ENCODE data around the gene C2orf92.

The C2orf92 gene

GRCh38 chr2:97727296-97727695, 57.8 kb downstream of the C2orf92 start:
- no peak for DNase-seq (ENCODE audit: low read depth in 2 of 2, low spot score in 1 of 2)

DNA sequence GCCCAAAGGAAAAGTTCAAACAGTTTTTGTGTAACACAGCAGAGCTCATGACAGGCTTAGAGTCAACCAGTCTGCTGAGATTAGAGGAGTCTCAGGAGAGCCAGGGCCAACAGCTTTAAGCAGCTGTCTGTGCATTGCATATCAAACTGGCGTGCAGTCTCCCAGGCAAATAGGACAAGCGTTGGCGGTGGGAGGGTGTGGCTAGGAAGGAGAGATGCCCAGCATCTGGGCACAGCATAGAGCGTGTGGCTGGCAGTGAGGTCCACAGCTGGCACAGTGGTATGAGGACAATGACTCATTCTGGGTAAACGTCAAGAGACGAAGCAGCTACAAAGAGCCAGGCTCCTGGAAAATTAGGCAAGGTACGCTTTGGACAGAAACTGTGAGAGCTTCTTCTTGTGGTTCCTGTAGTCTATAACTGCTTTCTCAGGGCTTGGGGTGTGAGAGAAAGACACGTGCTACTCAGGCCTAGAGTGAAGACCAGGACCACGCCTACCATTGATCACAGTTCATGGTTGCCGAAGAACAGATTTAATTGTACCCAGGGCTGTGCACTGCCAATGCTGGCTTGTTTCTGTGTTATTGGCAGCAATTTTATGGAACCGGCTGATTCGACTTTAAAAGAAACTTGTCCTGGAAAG, 58.7 kb downstream of the C2orf92 start:
- no peak for DNase-seq (ENCODE audit: low read depth in 2 of 2, low spot score in 1 of 2)

DNA sequence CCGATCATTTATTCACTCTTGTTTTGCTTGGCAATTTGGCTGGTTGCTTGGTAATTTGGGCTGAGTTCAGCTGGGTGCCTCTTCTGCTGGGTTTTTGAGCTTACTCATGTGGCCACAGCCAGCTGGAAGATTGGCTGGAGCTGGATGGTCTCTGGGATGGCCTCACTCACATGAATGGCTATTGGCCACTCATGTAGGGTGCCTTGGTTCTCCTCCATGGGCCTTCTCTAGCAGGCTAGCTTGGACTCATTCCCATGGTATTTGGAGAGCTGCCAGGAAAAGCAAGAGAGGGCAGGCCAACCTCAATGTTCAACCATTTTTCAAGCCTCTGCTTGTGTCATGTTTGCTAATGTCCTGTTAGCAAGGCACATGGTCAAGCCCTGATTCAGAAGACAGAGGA, 60.7 kb downstream of the C2orf92 start:
- no peak for DNase-seq (ENCODE audit: low read depth in 2 of 2, low spot score in 1 of 2)

DNA sequence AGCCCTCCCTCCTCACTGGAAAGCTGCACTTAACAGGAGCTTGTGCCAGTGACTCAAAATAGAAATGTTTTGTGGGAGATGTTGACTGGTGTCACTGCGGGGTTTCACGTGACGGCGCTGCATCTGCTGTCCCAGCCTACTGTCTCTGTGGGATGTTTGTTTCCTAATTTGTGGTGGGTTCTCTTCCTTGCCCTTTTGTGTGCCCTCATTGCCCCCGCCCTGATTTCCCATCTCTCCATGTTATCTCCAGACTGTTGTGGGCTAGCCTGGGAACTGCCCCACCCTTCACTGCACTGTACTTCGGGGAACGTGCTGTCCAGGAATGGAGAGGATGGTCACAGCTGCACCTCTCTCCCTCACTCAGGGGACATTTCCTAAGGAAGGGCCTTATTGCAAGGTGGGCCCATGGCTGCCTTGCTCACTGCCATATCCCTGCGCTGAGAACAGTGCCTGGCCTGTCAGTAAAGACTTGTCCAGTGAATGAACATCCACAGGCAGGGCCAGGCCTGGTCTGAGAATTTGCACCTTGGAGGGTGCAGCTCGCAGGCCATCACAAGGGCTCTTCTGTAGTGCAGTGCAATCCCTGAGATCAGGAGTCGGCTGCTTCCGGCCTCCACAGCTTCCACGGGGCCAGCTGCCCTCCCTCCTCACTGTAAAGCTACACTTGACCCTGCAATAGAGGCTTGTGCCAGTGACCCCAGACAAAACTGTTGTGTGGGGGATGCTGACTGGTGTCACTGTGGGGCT, 61.9 kb downstream of the C2orf92 start:
- DNase-seq (ENCODE audit: low read depth in 2 of 2, low spot score in 1 of 2): no peak

DNA sequence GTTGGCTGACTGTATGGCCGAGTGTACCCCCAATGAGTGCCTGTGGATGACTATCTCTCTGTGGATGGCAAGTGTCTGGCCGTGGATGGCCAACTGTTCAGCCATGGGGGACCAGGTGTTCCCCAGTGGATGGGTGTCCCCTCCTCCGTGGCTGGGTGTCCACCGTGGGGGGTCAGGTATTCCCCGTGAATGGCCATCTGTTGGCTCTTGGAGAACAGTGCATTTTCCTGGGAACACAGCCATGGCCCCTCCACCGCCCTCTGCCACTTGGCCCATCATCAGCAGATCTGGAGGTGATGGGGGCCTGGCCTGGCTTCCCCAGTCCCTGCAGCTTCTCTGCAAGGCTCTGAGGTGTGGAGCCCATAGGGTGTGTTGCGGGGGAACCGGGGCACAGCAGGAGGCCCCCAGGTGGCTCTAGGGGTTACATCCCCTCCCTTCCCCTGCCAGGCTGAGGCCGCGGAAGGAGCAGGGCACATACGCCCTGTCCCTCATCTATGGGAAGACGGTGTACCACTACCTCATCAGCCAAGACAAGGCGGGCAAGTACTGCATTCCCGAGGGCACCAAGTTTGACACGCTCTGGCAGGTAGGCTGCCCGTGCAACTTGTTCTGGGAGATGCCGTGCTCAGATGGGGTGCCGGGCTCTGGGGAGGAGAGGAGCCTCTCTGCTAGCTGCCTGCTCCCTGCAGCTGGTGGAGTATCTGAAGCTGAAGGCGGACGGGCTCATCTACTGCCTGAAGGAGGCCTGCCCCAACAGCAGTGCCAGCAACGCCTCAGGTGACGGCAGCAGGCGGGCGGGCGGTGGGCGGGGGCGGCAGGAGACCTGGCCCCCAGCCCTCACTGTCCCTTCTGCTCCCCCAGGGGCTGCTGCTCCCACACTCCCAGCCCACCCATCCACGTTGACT, 63.2 kb downstream of the C2orf92 start:
- no peak for DNase-seq (ENCODE audit: low read depth in 2 of 2, low spot score in 1 of 2)

DNA sequence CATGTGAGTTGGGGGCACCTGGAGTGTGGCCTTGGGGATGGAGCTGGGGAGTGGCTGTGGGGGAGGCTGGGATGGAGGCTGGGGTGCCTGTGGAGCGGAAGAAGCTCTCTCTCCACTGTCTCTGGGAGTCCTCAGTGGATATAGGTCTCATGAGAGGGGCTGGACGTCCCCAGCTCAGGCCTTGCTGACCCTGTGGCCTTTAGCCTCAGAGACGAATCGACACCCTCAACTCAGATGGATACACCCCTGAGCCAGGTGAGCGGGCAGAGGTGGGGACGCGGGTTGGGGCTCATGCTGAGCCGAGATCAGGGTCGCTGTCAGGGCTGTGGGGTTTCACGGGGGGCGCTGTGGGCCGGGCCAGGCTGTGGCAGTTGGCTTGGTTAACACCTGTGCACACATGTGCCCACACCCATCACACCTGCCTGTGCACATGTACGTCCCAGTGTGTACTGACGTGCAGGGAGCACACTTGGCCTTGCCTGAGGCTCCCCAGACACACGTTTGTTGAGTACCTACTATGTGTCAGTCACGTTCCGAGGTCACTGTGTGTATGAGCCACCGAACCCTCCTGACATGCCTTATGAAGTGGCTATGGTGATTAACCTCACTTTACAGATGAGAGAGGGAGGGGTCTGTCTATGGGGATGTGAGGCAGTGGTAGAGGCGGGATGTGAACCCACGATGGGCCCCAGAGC, 64.0 kb downstream of the C2orf92 start:
- no peak for DNase-seq (ENCODE audit: low read depth in 2 of 2, low spot score in 1 of 2)

GRCh38 chr2:97734061-97735051, 64.8 kb downstream of the C2orf92 start:
- no peak for DNase-seq (ENCODE audit: low read depth in 2 of 2, low spot score in 1 of 2)

DNA sequence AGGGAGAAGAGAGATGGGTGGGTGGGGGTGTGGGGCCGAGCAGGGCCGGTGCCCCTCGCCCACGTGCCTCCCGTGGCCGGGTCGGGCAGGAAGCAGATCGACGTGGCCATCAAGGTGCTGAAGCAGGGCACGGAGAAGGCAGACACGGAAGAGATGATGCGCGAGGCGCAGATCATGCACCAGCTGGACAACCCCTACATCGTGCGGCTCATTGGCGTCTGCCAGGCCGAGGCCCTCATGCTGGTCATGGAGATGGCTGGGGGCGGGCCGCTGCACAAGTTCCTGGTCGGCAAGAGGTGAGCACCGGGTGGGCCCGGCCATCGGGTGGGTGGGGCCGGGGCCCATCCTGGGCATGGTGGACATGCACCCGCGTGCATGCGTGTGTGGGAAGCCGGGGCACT, 65.6 kb downstream of the C2orf92 start:
- no peak for DNase-seq (ENCODE audit: low read depth in 2 of 2, low spot score in 1 of 2)

DNA sequence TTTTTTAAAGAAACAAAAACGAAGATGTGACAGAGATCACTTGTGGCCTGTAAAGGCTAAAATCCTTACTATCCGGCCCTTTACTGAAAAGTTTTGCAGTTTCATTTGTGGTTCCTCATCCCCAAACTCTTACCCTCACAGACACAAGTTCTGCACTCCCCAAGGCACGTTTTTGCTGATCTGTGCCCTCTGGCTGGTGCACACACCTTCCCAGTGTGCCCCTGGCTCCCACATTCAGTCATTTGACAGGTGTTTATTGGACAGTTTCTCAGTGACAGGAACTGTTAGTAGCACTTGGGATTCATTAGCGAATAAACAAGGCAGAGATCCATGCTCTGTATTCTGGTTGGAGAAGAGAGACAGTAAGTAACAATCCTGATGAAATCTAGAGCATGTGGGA, 66.7 kb downstream of the C2orf92 start:
- DNase-seq (ENCODE audit: low read depth in 2 of 2, low spot score in 1 of 2): no peak

- DNase-seq (ENCODE audit: low read depth in 2 of 2, low spot score in 1 of 2): no peak
These were observed 67.3 kb downstream of the C2orf92 start for GRCh38 chr2:97736608-97737330.

DNA sequence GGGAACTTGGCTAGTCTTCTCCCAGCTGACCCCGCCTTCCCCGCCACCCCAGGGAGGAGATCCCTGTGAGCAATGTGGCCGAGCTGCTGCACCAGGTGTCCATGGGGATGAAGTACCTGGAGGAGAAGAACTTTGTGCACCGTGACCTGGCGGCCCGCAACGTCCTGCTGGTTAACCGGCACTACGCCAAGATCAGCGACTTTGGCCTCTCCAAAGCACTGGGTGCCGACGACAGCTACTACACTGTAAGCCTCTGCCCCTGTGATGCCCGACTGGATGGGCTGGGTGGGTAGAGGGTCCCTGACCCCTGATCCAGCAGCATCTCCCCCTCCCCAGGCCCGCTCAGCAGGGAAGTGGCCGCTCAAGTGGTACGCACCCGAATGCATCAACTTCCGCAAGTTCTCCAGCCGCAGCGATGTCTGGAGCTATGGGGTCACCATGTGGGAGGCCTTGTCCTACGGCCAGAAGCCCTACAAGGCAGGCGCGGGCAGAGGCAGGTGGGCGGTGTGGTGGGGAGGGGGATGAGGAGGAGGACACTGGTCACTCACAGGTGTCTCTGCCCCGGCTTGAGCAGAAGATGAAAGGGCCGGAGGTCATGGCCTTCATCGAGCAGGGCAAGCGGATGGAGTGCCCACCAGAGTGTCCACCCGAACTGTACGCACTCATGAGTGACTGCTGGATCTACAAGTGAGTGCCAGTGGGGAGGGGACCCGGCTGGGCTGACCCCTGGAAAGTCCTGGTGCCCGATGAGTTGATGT, 68.1 kb downstream of the C2orf92 start:
- DNase-seq (ENCODE audit: low read depth in 2 of 2, low spot score in 1 of 2): no peak

DNA sequence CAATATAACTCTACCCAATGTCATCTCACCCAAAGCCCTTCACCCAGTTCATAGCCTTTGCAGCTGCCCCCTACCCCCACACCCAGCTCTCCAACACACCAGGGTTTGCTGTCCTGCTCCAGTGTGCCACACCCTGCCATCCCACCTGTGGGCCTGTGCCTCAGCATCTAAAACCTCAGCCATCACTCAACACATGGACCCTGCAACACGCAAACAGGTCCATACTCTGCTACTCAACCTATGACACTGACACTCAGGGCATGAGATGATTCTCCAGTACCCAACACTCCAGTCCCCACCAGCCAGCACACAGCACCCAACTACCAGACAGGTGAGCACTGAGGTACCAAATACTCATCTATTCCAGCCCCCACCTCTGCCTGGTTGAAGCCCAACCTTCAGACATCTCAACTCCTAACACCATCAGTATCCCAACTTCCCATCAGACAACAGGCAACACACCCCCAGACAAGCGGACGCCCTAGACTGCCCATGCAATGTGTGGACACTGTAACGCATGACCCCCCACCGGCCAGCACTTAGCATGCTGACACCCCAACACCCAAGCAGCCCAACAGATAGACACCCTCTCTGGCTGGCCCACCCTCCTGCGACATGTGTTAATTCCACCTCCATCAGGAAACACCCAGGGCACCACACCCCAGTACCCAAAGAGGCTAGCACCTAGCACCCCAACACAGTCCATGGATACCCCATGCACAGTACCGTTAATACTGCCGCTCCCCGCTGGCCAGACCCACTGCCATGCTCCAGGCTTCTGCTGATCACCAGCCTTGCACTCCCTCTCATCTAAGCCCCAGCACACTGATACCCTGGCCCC, 68.9 kb downstream of the C2orf92 start:
- DNase-seq (ENCODE audit: low read depth in 2 of 2, low spot score in 1 of 2): no peak

- DNase-seq (ENCODE audit: low read depth in 2 of 2, low spot score in 1 of 2): no peak
These were observed 69.7 kb downstream of the C2orf92 start for GRCh38 chr2:97739020-97739892.

- no peak for DNase-seq (ENCODE audit: low read depth in 2 of 2, low spot score in 1 of 2)
These were observed 70.4 kb downstream of the C2orf92 start for GRCh38 chr2:97739893-97740245.

DNA sequence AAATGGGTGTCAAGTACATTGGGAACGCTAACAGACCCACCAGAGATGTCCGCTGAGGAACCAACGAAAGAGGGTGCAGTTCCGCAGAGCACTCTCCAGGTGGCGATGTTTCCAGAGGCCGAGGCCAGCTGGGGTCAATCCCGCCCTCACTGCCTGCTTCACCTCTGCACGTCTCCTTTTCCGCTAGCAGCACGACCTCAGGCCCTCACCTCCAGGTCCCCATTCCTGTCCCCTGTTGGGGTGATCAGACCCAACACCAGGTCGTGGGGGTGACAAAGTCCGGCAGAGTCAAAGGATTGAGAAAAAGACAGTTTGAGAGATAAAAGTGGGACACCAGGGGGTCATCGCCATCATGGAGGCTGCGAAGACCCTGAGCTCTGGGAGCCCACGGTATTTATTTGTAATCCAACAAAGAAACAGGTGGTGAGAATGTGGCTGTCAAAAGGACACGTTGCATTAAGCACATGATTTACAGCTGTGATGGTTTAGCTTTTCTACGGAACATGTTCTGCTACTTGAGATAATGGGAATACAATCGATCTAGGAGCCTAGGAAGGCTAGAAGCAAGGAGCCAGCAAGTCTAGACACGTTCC, 71.2 kb downstream of the C2orf92 start:
- no peak for DNase-seq (ENCODE audit: low read depth in 2 of 2, low spot score in 1 of 2)

DNA sequence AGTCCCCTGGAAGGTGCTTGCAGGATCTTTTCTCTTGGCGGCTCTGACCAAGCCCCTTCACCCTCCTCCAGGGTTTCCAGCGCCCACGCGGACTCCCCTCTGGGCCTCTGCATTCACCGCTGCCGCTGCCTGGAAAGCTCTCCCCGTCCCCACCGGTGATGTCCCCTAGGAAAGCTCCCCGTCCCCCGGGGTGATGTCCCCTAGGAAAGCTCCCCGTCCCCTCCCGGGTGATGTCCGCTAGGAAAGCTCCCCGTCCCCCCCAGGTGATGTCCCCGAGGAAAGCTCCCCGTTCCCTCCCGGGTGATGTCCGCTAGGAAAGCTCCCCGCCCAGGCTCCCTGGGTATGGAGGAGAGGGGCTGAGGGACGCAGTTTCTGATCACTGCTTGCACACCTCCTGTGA, 71.7 kb downstream of the C2orf92 start:
- DNase-seq (ENCODE audit: low read depth in 2 of 2, low spot score in 1 of 2): no peak

GRCh38 chr2:97741686-97742085, 72.2 kb downstream of the C2orf92 start:
- DNase-seq (ENCODE audit: low read depth in 2 of 2, low spot score in 1 of 2): no peak

All from stimulated activated CD8-positive, alpha-beta memory T cell treated with anti-CD3 and anti-CD28 coated beads, Interleukin-4, amount 100 ng/mL, for 4 hours (primary cell).